COLO668 (cell line): ENCODE data around the gene LRFN4.

Source experiments
- DNase-seq: peaks from one replicate; lab custom pipeline; 2025; ENCODE audit not compliant: unreplicated experiment; lab: John Stamatoyannopoulos, UW

Gene LRFN4

GRCh38 chr11:66858186-66858938, 1.5 kb downstream of the LRFN4 start:
- no peak for DNase-seq

- DNase-seq, result no peak
Observed at GRCh38 chr11:66858939-66859685, 2.2 kb downstream of the LRFN4 start.

- no peak for DNase-seq
Observed at GRCh38 chr11:66859686-66860448, 3.0 kb downstream of the LRFN4 start.

- no peak for DNase-seq
Observed at GRCh38 chr11:66860449-66860831, 3.6 kb downstream of the LRFN4 start.

- no peak for DNase-seq
Observed at GRCh38 chr11:66861038-66861773, 4.3 kb downstream of the LRFN4 start.

- DNase-seq, result no peak
Observed at GRCh38 chr11:66861774-66862558, 5.1 kb downstream of the LRFN4 start.

- DNase-seq, result no peak
Observed at GRCh38 chr11:66862559-66863037, 5.7 kb downstream of the LRFN4 start.

GRCh38 chr11:66863428-66864125, 6.7 kb downstream of the LRFN4 start:
- DNase-seq, result peak; percentile 87

- peak; percentile 82 for DNase-seq
Observed at GRCh38 chr11:66864172-66864901, 7.5 kb downstream of the LRFN4 start.

GRCh38 chr11:66864924-66865697, 8.2 kb downstream of the LRFN4 start:
- DNase-seq, result peak; percentile 62

- DNase-seq, result no peak
Observed at GRCh38 chr11:66866007-66866406, 9.1 kb downstream of the LRFN4 start.

GRCh38 chr11:66866511-66866986, 9.7 kb downstream of the LRFN4 start:
- DNase-seq, result peak; percentile 25

GRCh38 chr11:66867425-66868040, 10.7 kb downstream of the LRFN4 start:
- DNase-seq, result no peak

GRCh38 chr11:66868082-66868725, 11.3 kb downstream of the LRFN4 start:
- no peak for DNase-seq

- DNase-seq, result peak; percentile 58
Observed at GRCh38 chr11:66868726-66869566, 12.1 kb downstream of the LRFN4 start.

- no peak for DNase-seq
Observed at GRCh38 chr11:66869567-66869870, 12.7 kb downstream of the LRFN4 start.
